HEK293T (cell line): ENCODE measurements around the gene KCNMA1.

Experiments used
- CTCF ChIA-PET: fragments of 350-600 bp; formaldehyde crosslinking; extraction: SDS; loops from one replicate; lab custom pipeline; 2021; ENCODE audit warnings: antibody characterized with exemption, inconsistent platforms; lab: Yijun Ruan, JAX
- POLR2A ChIA-PET: fragments of 350-600 bp; formaldehyde crosslinking; extraction: SDS; loops from one replicate; lab custom pipeline; 2020; ENCODE audit warnings: antibody characterized with exemption, inconsistent platforms; lab: Yijun Ruan, JAX
- DNase-seq: peaks from one replicate; pipeline ENCODE4 v3.0.0; 2012; ENCODE audit warnings: mixed read lengths; ENCODE audit errors: extremely low spot score
- ARNT ChIP-seq: fragments of 450-650 bp; IDR thresholded peaks from 2 replicates; pipeline ENCODE4 v1.6.1; 2017; ENCODE audit warnings: mild to moderate bottlenecking
- BHLHE40 ChIP-seq: fragments of 450-650 bp; IDR thresholded peaks from 2 replicates; pipeline ENCODE4 v1.6.1; 2016; ENCODE audit warnings: mild to moderate bottlenecking, moderate library complexity, borderline replicate concordance
- CTBP1 ChIP-seq: fragments of 450-650 bp; IDR thresholded peaks from 2 replicates; pipeline ENCODE4 v1.6.1; 2016; ENCODE audit warnings: borderline replicate concordance
- ELF4 ChIP-seq: fragments of 450-650 bp; IDR thresholded peaks from 2 replicates; pipeline ENCODE4 v1.6.1; 2017; ENCODE audit warnings: antibody characterized with exemption
- FOXA1 ChIP-seq: fragments of 450-650 bp; IDR thresholded peaks from 2 replicates; pipeline ENCODE4 v1.6.1; 2016; ENCODE audit warnings: mild to moderate bottlenecking
- FOXK2 ChIP-seq: fragments of 450-650 bp; IDR thresholded peaks from 2 replicates; pipeline ENCODE4 v1.6.1; 2016; ENCODE audit warnings: mild to moderate bottlenecking
- FOXM1 ChIP-seq: fragments of 450-650 bp; IDR thresholded peaks from 2 replicates; pipeline ENCODE4 v1.6.1; 2017; ENCODE audit warnings: mild to moderate bottlenecking, borderline replicate concordance
- HDGF ChIP-seq: fragments of 450-650 bp; IDR thresholded peaks from 2 replicates; pipeline ENCODE4 v1.6.1; 2017; ENCODE audit warnings: antibody characterized with exemption, borderline replicate concordance
- L3MBTL2 ChIP-seq: fragments of 450-650 bp; conservative IDR thresholded peaks from 2 replicates; pipeline ENCODE4 v1.6.1; 2016; ENCODE audit warnings: mild to moderate bottlenecking
- LEF1 ChIP-seq: fragments of 450-650 bp; IDR thresholded peaks from 2 replicates; pipeline ENCODE4 v1.6.1; 2017; ENCODE audit warnings: mild to moderate bottlenecking, borderline replicate concordance
- NFRKB ChIP-seq: fragments of 450-650 bp; IDR thresholded peaks from 2 replicates; pipeline ENCODE4 v1.6.1; 2016; ENCODE audit warnings: mild to moderate bottlenecking, moderate library complexity
- SP1 ChIP-seq: fragments of 450-650 bp; IDR thresholded peaks from 2 replicates; pipeline ENCODE4 v1.6.1; 2017
- SUZ12 ChIP-seq: fragments of 450-650 bp; IDR thresholded peaks from 2 replicates; pipeline ENCODE4 v1.6.1; 2016; ENCODE audit warnings: mild to moderate bottlenecking
- TARDBP ChIP-seq: fragments of 450-650 bp; IDR thresholded peaks from 2 replicates; pipeline ENCODE4 v1.6.1; 2016
- ZNF384 ChIP-seq: fragments of 450-650 bp; IDR thresholded peaks from 2 replicates; pipeline ENCODE4 v1.6.1; 2016
- TF ChIP-seq, protein P1 (sequence below): fragments of 450-650 bp; IDR thresholded peaks from 2 replicates; pipeline ENCODE4 v1.6.1; 2016

The KCNMA1 gene

DNA sequence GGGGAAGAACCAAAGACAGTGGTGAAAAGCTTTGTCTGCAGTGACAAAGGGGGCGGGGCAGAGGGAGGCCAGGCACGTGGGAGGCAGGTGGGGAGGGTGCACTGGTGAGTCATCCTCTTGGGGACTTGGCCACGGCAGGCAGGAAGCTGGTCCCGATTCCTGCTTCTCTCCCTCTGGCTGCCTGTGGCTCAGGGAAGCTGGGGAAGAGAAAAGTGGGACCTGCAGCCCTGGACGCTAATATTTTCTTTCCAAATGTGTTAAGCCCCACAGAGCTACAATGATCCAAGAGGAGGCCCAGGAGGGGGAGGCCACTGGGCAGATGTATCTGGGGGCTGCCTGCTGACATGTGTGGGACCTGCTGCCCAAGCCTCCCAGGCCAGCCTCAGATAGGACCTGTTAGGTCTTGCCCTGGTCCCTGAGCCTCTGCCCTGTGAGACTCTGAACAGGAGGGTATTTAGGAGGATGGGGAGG lies 231.8 kb downstream of the KCNMA1 start:
- ChIA-PET CTCF (interaction anchor here (1.0 kb wide), 1 partner anchor 14 kb away, joined by 4 read pairs; no protein-coding TSS in a partner anchor), POLR2A (interaction anchor here (0.6 kb wide), 1 partner anchor 10 kb away, joined by 3 read pairs; no protein-coding TSS in a partner anchor)
- DNase-seq: peak; percentile 65
- TF ChIP-seq, protein P1, sequence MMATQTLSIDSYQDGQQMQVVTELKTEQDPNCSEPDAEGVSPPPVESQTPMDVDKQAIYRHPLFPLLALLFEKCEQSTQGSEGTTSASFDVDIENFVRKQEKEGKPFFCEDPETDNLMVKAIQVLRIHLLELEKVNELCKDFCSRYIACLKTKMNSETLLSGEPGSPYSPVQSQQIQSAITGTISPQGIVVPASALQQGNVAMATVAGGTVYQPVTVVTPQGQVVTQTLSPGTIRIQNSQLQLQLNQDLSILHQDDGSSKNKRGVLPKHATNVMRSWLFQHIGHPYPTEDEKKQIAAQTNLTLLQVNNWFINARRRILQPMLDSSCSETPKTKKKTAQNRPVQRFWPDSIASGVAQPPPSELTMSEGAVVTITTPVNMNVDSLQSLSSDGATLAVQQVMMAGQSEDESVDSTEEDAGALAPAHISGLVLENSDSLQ: no peak
- peak; percentile 49 for TF ChIP-seq L3MBTL2
- TF ChIP-seq SUZ12: no peak

DNA sequence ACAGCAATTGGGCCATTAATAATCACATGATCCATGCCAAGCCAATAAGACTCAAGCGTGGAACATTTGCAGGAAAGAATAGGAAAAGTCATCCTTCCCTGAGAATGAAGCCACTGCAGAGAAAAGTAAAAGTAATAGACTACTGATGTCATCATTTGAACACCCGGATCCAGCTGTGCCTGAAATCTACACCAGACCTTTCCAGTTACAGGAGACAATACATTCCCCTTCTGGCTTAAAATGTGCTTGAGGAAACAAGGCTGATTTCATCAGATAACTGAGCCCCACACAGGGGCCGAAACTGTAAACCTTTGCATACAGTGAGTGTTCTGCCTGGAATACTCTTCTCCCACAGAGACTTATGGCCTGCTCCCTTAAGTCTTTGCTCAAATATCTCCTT lies 232.8 kb downstream of the KCNMA1 start:
- ChIA-PET CTCF (no interaction called here), POLR2A (no interaction called here)
- DNase-seq: no peak
- TF ChIP-seq L3MBTL2 (no peak), LEF1 (no peak), FOXA1 (no peak), TARDBP (no peak), ARNT (no peak)
- TF ChIP-seq, protein P1: no peak

DNA sequence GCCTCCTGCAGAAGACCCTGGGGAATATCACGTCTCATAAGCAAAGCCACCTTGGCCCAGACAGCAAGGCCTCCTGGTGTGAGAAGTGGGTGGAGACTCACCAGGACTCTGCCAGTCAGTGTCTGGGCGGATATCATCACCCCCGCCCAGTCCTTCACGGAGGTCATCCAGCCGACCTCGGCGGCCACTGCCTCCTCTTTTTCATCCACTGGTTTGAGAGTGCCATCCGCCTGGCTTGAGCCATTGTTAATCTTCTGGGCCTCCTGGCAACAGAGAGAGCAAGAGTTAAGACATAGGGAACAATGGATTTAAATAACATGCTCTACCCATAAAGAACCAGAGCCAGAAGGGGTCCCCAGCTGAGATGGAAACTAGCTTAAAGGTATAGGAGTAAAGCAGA lies 233.8 kb downstream of the KCNMA1 start:
- TF ChIP-seq SP1 (no peak), NFRKB (no peak), L3MBTL2 (no peak), BHLHE40 (no peak), LEF1 (no peak)
- DNase-seq: no peak
- POLR2A ChIA-PET: no interaction called here
- CTCF ChIA-PET: no interaction called here

DNA sequence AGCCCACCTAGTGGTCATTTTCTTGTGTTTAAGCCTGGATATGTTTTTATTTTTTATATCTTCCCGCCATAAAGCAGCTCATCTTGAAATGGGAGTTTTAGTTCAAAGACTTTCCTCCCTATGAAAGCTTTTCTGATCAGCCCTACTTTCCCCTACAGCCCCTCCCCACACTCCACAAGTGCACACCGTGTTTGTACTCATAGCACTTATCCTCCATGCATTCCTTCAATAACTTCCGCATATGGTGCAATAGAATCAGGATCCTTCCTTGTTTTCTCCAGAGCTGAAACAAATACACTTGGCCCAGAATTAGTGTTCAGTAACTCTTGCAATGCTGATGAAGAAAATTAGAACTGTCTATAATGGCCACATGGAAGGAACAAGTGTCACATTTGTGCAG lies 235.9 kb downstream of the KCNMA1 start:
- TF ChIP-seq HDGF (no peak), SP1 (no peak), L3MBTL2 (no peak), ARNT (no peak), SUZ12 (no peak), LEF1 (no peak), ELF4 (no peak), TARDBP (no peak), FOXM1 (no peak), CTBP1 (no peak), FOXK2 (no peak), ZNF384 (no peak), BHLHE40 (no peak), FOXA1 (no peak), NFRKB (no peak)
- TF ChIP-seq, protein P1: no peak
- POLR2A ChIA-PET: no interaction called here
- CTCF ChIA-PET: interaction anchor here (1.1 to 2.1 kb wide), 2 partner anchors 9 to 10 kb away, joined by 3 to 9 read pairs; no protein-coding TSS in a partner anchor

DNA sequence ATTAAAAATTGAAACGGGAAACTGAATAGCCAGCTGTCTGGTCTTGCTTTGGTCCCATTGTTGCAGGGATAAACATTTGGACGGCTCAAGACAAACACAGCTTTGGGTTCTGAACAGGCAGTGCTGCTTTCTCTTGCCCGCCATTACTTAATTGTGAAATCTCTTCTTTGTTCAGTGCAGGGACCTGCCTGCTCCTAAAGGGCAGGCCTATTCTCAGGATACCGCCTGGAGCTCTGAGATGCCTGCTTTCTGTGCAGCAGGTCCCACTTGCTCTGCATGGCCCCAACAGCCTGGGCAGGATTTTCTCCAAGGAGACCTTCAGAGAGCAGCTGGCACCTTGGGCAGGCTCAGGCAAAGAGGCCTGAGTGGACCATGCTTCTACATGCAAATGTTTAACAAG lies 237.6 kb downstream of the KCNMA1 start:
- no peak for DNase-seq
- ChIA-PET CTCF (interaction anchor here (0.9 kb wide), 1 partner anchor 226 kb away, joined by 3 read pairs; no protein-coding TSS in a partner anchor), POLR2A (no interaction called here)
- TF ChIP-seq HDGF (no peak), FOXK2 (no peak), TARDBP (no peak), FOXA1 (no peak), SP1 (no peak), SUZ12 (no peak), NFRKB (no peak), FOXM1 (no peak)

More for the DNA sequence above, 235.9 kb downstream of the KCNMA1 start:
- no peak for DNase-seq

DNA sequence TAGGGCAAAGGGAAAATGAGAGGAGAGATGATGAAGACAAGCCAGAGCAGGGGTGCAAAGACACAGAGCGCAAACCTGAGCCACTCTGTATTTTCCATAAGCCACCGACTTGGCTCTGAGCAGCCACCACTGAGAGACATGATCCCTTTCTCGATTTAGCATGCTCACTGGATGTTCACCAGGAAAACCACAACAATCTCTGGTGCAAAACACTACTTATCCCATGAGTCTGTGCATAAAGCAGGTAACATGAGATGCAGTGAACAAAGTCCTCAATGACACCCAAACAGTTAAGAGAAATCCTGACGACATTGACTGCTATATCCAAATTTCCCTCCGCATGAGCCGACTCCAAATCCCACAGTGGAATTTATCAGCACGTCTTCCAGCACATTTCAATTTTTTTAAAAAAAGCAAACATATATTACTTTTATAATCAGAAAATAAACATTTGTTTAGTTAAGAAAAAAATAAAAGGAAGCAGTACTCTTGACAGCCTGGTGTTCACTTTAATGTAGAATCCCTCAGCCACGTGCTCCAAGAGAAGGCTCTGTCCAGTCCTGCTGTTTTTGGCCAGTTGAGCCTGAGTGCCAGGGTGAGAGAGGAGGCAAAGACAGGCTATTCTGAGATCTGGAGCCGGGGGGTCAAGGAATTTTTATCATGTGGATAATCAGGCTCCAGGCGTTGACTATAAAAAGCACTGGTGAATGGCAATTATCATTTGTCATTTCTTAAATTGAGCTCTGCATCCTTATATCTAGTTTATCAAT lies 238.4 kb downstream of the KCNMA1 start:
- no peak for TF ChIP-seq BHLHE40
- TF ChIP-seq ZNF384: no peak
- no peak for TF ChIP-seq NFRKB
- no peak for TF ChIP-seq TARDBP
- no peak for TF ChIP-seq FOXK2
- no peak for TF ChIP-seq FOXA1
- TF ChIP-seq, protein P1: no peak
- no peak for TF ChIP-seq ARNT
- no peak for TF ChIP-seq CTBP1
- no peak for TF ChIP-seq LEF1
- TF ChIP-seq SUZ12: no peak
- no peak for TF ChIP-seq SP1
- no peak for TF ChIP-seq L3MBTL2
- TF ChIP-seq FOXM1: no peak
- POLR2A ChIA-PET: no interaction called here
- CTCF ChIA-PET: no interaction called here
- no peak for DNase-seq
